Measurements from ENCODE around the gene RBM47.

- no peak for TF ChIP-seq CTCF (IDR thresholded peaks at IDR 0.05; ENCODE audit: low read depth, low read length)
- TF ChIP-seq EZH2phosphoT487 (IDR thresholded peaks at IDR 0.05; ENCODE audit: low read depth) = no peak
These were observed 217.3 kb downstream of the RBM47 start for GRCh38 chr4:40412388-40412787.
